ENCODE data around the gene ERCC5.

The ERCC5 gene

DNA sequence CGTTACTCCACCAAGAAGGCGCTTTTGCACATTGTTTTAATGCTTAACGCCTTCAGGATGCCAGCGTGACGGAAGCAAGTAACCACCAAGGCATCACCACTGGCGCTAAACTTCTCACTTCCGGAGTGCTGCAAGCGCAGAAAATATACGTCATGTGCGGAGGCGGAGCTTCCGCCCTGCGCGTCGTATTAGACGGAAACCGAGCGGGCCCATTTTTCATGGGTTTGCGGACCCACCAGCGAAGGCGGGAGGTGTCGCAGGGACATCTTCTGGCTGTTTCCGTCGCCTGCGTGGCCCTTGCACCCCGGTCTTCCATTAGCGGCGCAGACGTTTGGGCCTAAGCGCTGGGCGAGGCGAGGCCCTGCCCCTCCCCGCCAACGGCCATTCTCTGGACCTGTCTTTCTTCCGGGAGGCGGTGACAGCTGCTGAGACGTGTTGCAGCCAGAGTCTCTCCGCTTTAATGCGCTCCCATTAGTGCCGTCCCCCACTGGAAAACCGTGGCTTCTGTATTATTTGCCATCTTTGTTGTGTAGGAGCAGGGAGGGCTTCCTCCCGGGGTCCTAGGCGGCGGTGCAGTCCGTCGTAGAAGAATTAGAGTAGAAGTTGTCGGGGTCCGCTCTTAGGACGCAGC lies at the start of gene ERCC5:
ERCC5 (plus strand) TSS at position 403 of the 631 bp plus-strand sequence. CDS start 235 bp downstream, outside the sequence.
- DNase-seq (ENCODE audit: low read depth): peak; percentile 82
- H3K4me3 ChIP-seq (ENCODE audit: low read length): peak within 1 kb of the TSS; percentile 94
- TF ChIP-seq, protein P1, sequence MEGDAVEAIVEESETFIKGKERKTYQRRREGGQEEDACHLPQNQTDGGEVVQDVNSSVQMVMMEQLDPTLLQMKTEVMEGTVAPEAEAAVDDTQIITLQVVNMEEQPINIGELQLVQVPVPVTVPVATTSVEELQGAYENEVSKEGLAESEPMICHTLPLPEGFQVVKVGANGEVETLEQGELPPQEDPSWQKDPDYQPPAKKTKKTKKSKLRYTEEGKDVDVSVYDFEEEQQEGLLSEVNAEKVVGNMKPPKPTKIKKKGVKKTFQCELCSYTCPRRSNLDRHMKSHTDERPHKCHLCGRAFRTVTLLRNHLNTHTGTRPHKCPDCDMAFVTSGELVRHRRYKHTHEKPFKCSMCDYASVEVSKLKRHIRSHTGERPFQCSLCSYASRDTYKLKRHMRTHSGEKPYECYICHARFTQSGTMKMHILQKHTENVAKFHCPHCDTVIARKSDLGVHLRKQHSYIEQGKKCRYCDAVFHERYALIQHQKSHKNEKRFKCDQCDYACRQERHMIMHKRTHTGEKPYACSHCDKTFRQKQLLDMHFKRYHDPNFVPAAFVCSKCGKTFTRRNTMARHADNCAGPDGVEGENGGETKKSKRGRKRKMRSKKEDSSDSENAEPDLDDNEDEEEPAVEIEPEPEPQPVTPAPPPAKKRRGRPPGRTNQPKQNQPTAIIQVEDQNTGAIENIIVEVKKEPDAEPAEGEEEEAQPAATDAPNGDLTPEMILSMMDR (conservative IDR thresholded peaks at IDR 0.05; ENCODE audit: low read depth, low read length): no peak

DNA sequence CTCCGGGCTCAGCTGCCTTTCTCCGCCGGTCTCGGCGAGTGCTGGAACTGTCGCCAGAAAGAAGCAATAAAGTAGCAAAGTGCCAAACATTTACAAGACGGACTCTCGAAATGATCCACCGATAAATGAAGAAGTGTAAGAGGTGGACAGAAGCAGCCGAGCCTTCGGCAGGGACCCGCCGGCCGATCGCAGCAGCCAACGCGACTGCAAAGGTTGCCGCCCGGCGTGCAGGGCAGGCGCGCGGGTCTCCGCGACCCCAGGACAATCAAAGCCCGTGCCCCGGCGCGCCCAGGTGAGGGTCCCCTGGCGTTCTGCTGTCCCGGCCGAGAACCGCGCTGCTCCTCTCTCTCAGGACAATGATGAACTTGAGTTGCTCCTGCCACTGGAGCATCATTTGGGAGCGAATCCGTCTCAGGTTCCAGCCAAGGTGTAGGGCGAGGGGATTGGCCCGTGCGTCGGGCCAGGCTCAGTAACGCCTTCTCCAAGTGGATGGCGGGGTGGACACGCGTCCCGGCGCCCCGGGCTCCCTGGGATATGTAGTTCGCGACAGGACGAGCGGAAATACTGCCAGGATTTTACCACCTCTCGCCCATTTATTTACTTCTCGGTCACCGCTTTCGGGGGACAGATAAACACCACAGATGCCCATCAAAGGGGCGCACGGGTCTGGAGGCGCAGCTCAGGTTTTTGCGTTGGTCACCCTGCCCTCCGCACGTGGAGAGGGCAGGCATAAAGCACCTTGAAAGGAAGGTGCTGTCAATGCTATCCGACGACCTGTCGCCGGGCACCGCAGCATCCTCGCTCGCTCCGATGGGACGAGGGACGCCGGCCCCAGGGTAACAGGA lies 47.0 kb upstream of the ERCC5 start, which contains the start of the genes BIVM and POGLUT2:
BIVM (plus strand) TSS at position 539 of the 845 bp plus-strand sequence. CDS start 8,149 bp downstream, outside the sequence.
POGLUT2 (minus strand) TSS at position 396 of the 845 bp plus-strand sequence; CDS start at position 90, 306 bp downstream.
- H3K4me3 ChIP-seq (ENCODE audit: low read length): peak within 1 kb of the TSS; percentile 75
- TF ChIP-seq, protein P1 (conservative IDR thresholded peaks at IDR 0.05; ENCODE audit: low read depth, low read length): no peak
- peak; percentile 83 for DNase-seq (ENCODE audit: low read depth)

DNA sequence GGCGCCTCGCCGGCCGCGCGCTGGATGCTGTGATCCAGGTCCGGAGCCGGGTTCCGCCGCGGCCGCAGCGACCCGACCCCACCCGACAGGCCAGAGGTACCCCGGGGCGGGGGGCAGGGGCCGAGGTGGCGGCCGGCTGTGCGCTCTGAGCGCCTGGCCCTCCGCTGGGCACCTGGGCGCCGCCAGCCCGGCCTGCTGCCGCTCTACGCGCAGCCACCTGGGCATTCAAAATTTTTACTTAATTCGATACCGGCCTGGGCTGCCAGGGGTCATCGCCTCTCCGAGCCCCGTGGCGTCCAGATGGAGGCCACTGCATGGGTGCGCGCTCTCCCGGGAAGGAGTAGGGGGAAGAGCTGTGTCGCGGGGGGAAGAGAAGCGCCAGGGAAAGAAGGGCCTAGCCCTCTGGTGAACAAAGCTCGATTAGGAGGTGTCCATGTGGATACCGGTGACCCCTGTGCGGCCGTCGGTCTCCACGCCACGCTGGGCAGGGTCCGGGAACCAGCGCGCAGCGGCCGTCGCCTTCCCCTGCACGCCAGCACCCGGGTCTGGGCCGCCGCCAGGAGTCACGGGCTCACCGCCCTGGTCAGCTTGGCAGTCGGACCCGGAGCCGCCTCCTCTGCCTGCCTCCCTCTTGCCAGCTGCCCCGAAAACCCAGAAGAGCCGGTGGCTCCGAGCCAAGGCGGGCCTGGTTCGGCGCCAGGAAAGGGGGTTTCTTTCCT lies 46.2 kb upstream of the ERCC5 start:
- peak overlapping the region; percentile 75 for H3K4me3 ChIP-seq (ENCODE audit: low read length)
- no peak for DNase-seq (ENCODE audit: low read depth)
- TF ChIP-seq, protein P1 (conservative IDR thresholded peaks at IDR 0.05; ENCODE audit: low read depth, low read length): no peak

DNA sequence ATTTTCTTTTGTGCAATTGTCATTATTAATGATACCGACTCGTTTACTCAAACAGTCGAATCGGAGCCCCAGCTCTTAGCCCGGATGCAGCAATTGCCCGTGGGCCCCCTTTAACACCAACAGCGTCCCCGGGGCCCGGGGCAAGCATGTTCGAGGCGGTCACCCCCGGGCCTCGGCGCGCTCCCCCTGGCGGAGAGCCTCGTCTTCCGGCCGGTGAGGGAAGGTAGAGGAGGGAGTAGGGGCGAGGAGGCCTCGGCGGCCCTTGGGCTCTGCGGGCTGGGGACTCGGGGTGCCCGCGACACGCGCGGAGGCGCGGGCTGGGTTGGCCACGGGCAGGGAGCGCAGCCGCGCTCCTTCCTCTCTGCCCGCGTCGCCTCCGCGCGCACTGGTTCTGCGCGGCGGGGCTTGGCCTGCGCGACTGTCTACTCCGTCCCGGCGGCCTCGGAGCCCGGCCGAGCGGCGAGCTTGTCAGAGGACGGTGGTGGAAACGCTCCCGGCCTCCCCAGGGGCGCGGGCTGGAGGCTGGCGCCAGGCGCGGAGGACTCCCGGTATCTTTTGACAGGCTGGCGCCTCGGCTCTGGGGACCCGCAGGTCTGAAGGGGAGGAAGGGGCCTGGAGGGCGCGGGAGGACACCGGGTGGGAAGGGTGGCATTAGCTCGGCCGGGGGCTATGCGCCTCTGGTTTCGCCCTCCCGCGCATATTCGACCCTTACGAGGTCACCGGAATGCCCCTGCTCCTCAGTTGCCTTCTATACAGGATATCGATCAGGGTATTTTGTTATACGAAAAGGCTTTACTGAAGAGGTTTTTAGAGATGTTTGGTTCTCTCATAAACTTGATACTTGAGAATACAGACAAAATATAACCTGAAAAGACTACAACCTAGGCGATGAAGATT lies 45.4 kb upstream of the ERCC5 start:
- TF ChIP-seq, protein P1 (conservative IDR thresholded peaks at IDR 0.05; ENCODE audit: low read depth, low read length): peak; percentile 72
- DNase-seq (ENCODE audit: low read depth): no peak

DNA sequence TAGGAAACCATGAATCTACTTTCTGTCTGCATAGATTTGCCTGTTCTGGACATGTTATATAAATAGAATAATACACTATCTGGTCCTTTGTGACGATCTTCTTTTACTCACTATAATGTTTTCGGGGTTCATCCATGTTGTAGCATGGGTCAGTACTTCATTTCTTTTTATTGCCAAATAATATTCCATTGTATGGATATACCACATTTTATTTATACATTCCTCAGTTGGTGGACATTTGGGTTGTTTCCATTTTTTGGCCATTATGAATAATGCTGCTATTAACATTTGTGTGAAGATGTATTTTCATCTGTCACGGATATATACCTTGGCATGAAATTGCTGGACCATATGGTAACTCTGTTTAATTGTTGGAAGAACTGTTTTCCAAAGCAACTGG lies 40.2 kb upstream of the ERCC5 start:
- TF ChIP-seq, protein P1 (conservative IDR thresholded peaks at IDR 0.05; ENCODE audit: low read depth, low read length): no peak
- no peak overlapping the region for H3K4me3 ChIP-seq (ENCODE audit: low read length)
- no peak for DNase-seq (ENCODE audit: low read depth)

More for the DNA sequence above, 45.4 kb upstream of the ERCC5 start:
- H3K4me3 ChIP-seq (ENCODE audit: low read length): peak overlapping the region; percentile 75

DNA sequence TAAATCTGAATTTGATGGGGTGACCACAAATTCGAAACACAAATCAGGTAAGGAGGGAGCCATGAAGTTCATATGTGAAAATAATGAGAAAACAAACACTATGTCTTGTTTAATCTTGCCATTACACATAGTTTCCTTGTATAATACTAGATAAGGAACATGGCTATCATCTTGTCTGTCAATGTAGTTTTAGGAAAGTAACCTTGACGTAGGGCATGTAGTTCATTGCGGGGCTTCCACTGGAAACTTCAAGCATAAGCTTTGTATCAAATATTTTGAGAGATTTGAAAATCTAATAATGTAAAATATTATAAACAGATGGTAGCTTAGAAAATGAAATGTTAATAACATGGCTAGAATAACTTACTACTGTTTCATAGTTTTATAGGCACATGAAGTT lies 38.1 kb upstream of the ERCC5 start:
- TF ChIP-seq, protein P1 (conservative IDR thresholded peaks at IDR 0.05; ENCODE audit: low read depth, low read length): no peak
- no peak for DNase-seq (ENCODE audit: low read depth)
- no peak overlapping the region for H3K4me3 ChIP-seq (ENCODE audit: low read length)

Measured in retinal pigment epithelial cell (primary cell).